ENCODE data around the gene MEGF11.

The MEGF11 gene

DNA sequence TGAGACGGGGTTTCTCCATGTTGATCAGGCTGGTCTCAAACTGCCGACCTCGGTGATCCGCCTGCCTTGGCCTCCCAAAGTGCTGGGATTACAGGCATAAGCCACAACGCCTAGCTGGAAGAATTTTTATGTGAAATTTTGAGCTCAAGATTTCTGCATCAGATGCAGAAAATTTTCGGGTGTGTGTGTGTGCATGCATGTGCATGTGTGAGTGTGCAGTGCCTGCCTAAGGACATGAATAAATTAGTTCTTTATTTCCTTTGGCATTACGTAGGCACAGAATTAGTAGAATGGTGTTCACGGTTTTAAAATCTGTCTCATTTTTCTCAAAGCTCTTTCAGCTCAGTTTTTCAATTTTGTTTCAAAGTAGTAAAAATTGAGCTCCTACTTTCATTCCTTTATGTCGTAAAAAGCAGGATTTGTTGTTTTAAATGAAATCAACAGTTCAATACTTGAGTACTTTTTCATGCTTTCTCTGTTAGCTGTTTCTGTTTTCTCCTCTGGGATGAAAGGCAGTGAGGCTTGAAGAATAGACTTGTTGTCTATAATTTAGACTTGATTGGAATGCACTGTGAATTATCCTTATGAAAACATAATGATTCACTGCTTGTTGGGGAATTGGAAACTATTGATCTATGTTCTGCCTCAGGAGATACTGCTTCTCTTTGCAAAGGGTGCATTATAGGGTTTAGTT is 407.6 kb downstream of the MEGF11 start:
- TF ChIP-seq TAF1 (IDR thresholded peaks at IDR 0.05; ENCODE audit: low read depth, low read length), result no peak
- no peak for TF ChIP-seq POLR2A (IDR thresholded peaks at IDR 0.05; ENCODE audit: low read depth, low read length)
- TF ChIP-seq PAX5 (IDR thresholded peaks at IDR 0.05; ENCODE audit: insufficient read depth, low read length, severe bottlenecking), result no peak
- no peak for TF ChIP-seq POLR2AphosphoS5 (IDR thresholded peaks at IDR 0.05; ENCODE audit: low read depth, low read length)
- no peak for TF ChIP-seq SPI1 (IDR thresholded peaks at IDR 0.05; ENCODE audit: low read depth, low read length)
- TF ChIP-seq POU2F2 (IDR thresholded peaks at IDR 0.05; ENCODE audit: low read depth, low read length), result no peak
- DNase-seq (ENCODE audit: insufficient read length, low spot score), result no peak
- FAIRE-seq, result no peak

All from GM12891 (cell line).